C1 segment of cervical spinal cord (tissue), 14 donors: ENCODE results near the gene SBK1.
"Not testable (repeated sequence)": the region's sequence is repeated elsewhere in the genome, so short reads cannot be mapped to it uniquely, and the experiment has no call there.

Experiments
- DNase-seq, 14 donors: peaks; one replicate each; lab custom pipeline; 2025; lab: John Stamatoyannopoulos, UW

Gene SBK1

GRCh38 chr16:28291651-28292626, at the start of gene SBK1:
TSS of gene SBK1 (plus strand) at chr16:28292525. CDS start at chr16:28317392, 24,867 bp downstream.
- peak in 13 of 14 donors; percentile 4 to 85 (median 62) for DNase-seq

- DNase-seq, result not testable (repeated sequence)
These were observed 42.8 kb upstream of the SBK1 start for GRCh38 chr16:28249483-28249882.

GRCh38 chr16:28250999-28251398, 41.3 kb upstream of the SBK1 start:
- DNase-seq, result no peak

GRCh38 chr16:28254158-28254557, 38.2 kb upstream of the SBK1 start:
- DNase-seq, result no peak

GRCh38 chr16:28255838-28256237, 36.5 kb upstream of the SBK1 start:
- no peak for DNase-seq

- no peak for DNase-seq
These were observed 35.1 kb upstream of the SBK1 start for GRCh38 chr16:28257256-28257655.

GRCh38 chr16:28258567-28258966, 33.8 kb upstream of the SBK1 start:
- DNase-seq, result peak in 6 of 14 donors; percentile 2 to 84 (median 16)

GRCh38 chr16:28259091-28259780, 33.1 kb upstream of the SBK1 start:
- peak in 1 of 14 donors; percentile 41 for DNase-seq

- no peak for DNase-seq
These were observed 32.6 kb upstream of the SBK1 start for GRCh38 chr16:28259781-28260150.

- DNase-seq, result peak in 1 of 14 donors; percentile 66
These were observed 32.1 kb upstream of the SBK1 start for GRCh38 chr16:28260193-28260592.

- peak in 3 of 14 donors; percentile 24 to 98 (median 32) for DNase-seq
These were observed 30.4 kb upstream of the SBK1 start for GRCh38 chr16:28261942-28262341.

GRCh38 chr16:28263305-28263704, 29.0 kb upstream of the SBK1 start:
- peak in 1 of 14 donors; percentile 19 for DNase-seq

GRCh38 chr16:28264656-28265055, 27.7 kb upstream of the SBK1 start:
- peak in 1 of 14 donors; percentile 34 for DNase-seq

- no peak for DNase-seq
These were observed 26.5 kb upstream of the SBK1 start for GRCh38 chr16:28265822-28266221.

GRCh38 chr16:28267356-28267755, 25.0 kb upstream of the SBK1 start:
- DNase-seq, result no peak

GRCh38 chr16:28273511-28273910, 18.8 kb upstream of the SBK1 start:
- DNase-seq, result no peak

GRCh38 chr16:28274676-28275075, 17.6 kb upstream of the SBK1 start:
- DNase-seq, result no peak

- DNase-seq, result no peak
These were observed 16.0 kb upstream of the SBK1 start for GRCh38 chr16:28276301-28276700.

- DNase-seq, result peak in 13 of 14 donors; percentile 33 to 81 (median 68)
These were observed 14.6 kb upstream of the SBK1 start for GRCh38 chr16:28277537-28278388.

- no peak for DNase-seq
These were observed 13.3 kb upstream of the SBK1 start for GRCh38 chr16:28279006-28279405.
